ENCODE results near the gene FGL2. TPM values are rescaled to one million over a fixed set of nuclear protein-coding genes. Genes with fewer than 3 reads are reported as not detected.
"Not testable (repeated sequence)": the region's sequence is repeated elsewhere in the genome, so short reads cannot be mapped to it uniquely, and the experiment has no call there.

FGL2 gene
- total RNA-seq, 1 donor = 39.3 TPM

- TF ChIP-seq CTCF (IDR thresholded peaks at IDR 0.05; ENCODE audit: insufficient read depth, low read length) = no peak
- DNase-seq (ENCODE audit: low read depth) = no peak
- H3K4me3 ChIP-seq (ENCODE audit: low read depth, low read length) = no peak overlapping the region
Observed at GRCh38 chr7:77181015-77181595, 18.5 kb downstream of the FGL2 start.

GRCh38 chr7:77178024-77178423, 21.6 kb downstream of the FGL2 start:
- not testable (repeated sequence) for H3K4me3 ChIP-seq (ENCODE audit: low read depth, low read length); DNase-seq (ENCODE audit: low read depth)

- DNase-seq (ENCODE audit: low read depth) = peak; percentile 52
- not testable (repeated sequence) for H3K4me3 ChIP-seq (ENCODE audit: low read depth, low read length)
Observed at GRCh38 chr7:77177321-77177904, 22.2 kb downstream of the FGL2 start.

GRCh38 chr7:77175274-77175800, 24.3 kb downstream of the FGL2 start:
- not testable (repeated sequence) for H3K4me3 ChIP-seq (ENCODE audit: low read depth, low read length); DNase-seq (ENCODE audit: low read depth)

- not testable (repeated sequence) for DNase-seq (ENCODE audit: low read depth); H3K4me3 ChIP-seq (ENCODE audit: low read depth, low read length)
Observed at GRCh38 chr7:77174418-77174817, 25.2 kb downstream of the FGL2 start.

GRCh38 chr7:77172437-77173172, 27.0 kb downstream of the FGL2 start:
- not testable (repeated sequence) for H3K4me3 ChIP-seq (ENCODE audit: low read depth, low read length); DNase-seq (ENCODE audit: low read depth)

GRCh38 chr7:77171073-77171472, 28.5 kb downstream of the FGL2 start:
- not testable (repeated sequence) for DNase-seq (ENCODE audit: low read depth); H3K4me3 ChIP-seq (ENCODE audit: low read depth, low read length)

GRCh38 chr7:77157446-77157845, 42.2 kb downstream of the FGL2 start:
- TF ChIP-seq CTCF (IDR thresholded peaks at IDR 0.05; ENCODE audit: insufficient read depth, low read length) = no peak
- peak; percentile 47 for DNase-seq (ENCODE audit: low read depth)
- H3K4me3 ChIP-seq (ENCODE audit: low read depth, low read length) = no peak overlapping the region

GRCh38 chr7:77157034-77157433, 42.6 kb downstream of the FGL2 start:
- DNase-seq (ENCODE audit: low read depth) = not testable (repeated sequence)

GRCh38 chr7:77155601-77156377, 43.8 kb downstream of the FGL2 start:
- not testable (repeated sequence) for DNase-seq (ENCODE audit: low read depth)

More at GRCh38 chr7:77157034-77157433, 42.6 kb downstream of the FGL2 start:
- not testable (repeated sequence) for H3K4me3 ChIP-seq (ENCODE audit: low read depth, low read length)

GRCh38 chr7:77154917-77155464, 44.6 kb downstream of the FGL2 start:
- not testable (repeated sequence) for DNase-seq (ENCODE audit: low read depth); H3K4me3 ChIP-seq (ENCODE audit: low read depth, low read length)

More at GRCh38 chr7:77155601-77156377, 43.8 kb downstream of the FGL2 start:
- H3K4me3 ChIP-seq (ENCODE audit: low read depth, low read length) = not testable (repeated sequence)

GRCh38 chr7:77152232-77152631, 47.4 kb downstream of the FGL2 start:
- DNase-seq (ENCODE audit: low read depth) = peak; percentile 71
- H3K4me3 ChIP-seq (ENCODE audit: low read depth, low read length) = not testable (repeated sequence)
